PFSK-1 (cell line): ENCODE measurements around the gene RARB.

Experiments used
- POLR2AphosphoS5 ChIP-seq: IDR thresholded peaks from 2 replicates; pipeline ENCODE4 v1.6.1; 2012; ENCODE audit warnings: low read depth, mild to moderate bottlenecking, control low read depth, low read length, moderate library complexity
- REST ChIP-seq, 2 experiments: IDR thresholded peaks; 2 replicates each; pipeline versions ENCODE4 v1.6.1 to v1.8.0; 2011 to 2012; ENCODE audit warnings: low read depth in 2 of 2, low read length in 2 of 2, control low read depth in 1 of 2, inconsistent platforms in 1 of 2, mild to moderate bottlenecking in 1 of 2, moderate library complexity in 1 of 2; ENCODE audit not compliant: insufficient read depth in 1 of 2
- SIN3A ChIP-seq: IDR thresholded peaks from 2 replicates; pipeline ENCODE4 v1.6.1; 2012; ENCODE audit warnings: mild to moderate bottlenecking, low read length, moderate library complexity, borderline replicate concordance; ENCODE audit not compliant: insufficient read depth

GRCh38 chr3:25533399-25533798 lies 105.3 kb downstream of the RARB start:
- no peak for TF ChIP-seq REST (IDR thresholded peaks at IDR 0.05; ENCODE audit: insufficient read depth in 1 of 2, low read depth in 2 of 2, low read length in 2 of 2)
- TF ChIP-seq POLR2AphosphoS5 = no peak
- TF ChIP-seq SIN3A = no peak
